HG02884 (cell line): ENCODE data around the gene TUT4.

Experiments used
- ATAC-seq: cut with Tn5 transposase; IDR thresholded peaks from one replicate; pipeline ENCODE4 v1.9.1; 2021; ENCODE audit warnings: mild to moderate bottlenecking, moderate library complexity; ENCODE audit not compliant: unreplicated experiment

Gene TUT4

GRCh38 chr1:52572387-52572786 lies 19.5 kb upstream of the TUT4 start:
- ATAC-seq, result no peak

- ATAC-seq, result no peak
These were observed 18.9 kb upstream of the TUT4 start for GRCh38 chr1:52571783-52572182.

- no peak for ATAC-seq
These were observed 16.7 kb upstream of the TUT4 start for GRCh38 chr1:52569449-52570210.

- ATAC-seq, result no peak
These were observed 15.1 kb upstream of the TUT4 start for GRCh38 chr1:52567943-52568342.

GRCh38 chr1:52562766-52563165 lies 9.9 kb upstream of the TUT4 start:
- ATAC-seq, result no peak

GRCh38 chr1:52559875-52560274 lies 7.0 kb upstream of the TUT4 start:
- no peak for ATAC-seq

GRCh38 chr1:52558941-52559340 lies 6.0 kb upstream of the TUT4 start:
- no peak for ATAC-seq

- ATAC-seq, result no peak
These were observed 3.9 kb upstream of the TUT4 start for GRCh38 chr1:52556641-52557360.

GRCh38 chr1:52554756-52555155 lies 1.9 kb upstream of the TUT4 start:
- no peak for ATAC-seq

- no peak for ATAC-seq
These were observed 1.4 kb upstream of the TUT4 start for GRCh38 chr1:52554267-52554640.

- ATAC-seq, result peak; percentile 45
These were observed 722 bp upstream of the TUT4 start for GRCh38 chr1:52553362-52554266.

GRCh38 chr1:52552236-52552504 lies 722 bp downstream of the TUT4 start:
- ATAC-seq, result peak; percentile 18

GRCh38 chr1:52551507-52552235 lies 1.2 kb downstream of the TUT4 start:
- no peak for ATAC-seq

GRCh38 chr1:52550447-52550846 lies 2.4 kb downstream of the TUT4 start:
- ATAC-seq, result no peak

GRCh38 chr1:52549267-52549666 lies 3.6 kb downstream of the TUT4 start:
- no peak for ATAC-seq

- ATAC-seq, result no peak
These were observed 6.0 kb downstream of the TUT4 start for GRCh38 chr1:52546852-52547251.

GRCh38 chr1:52544665-52545525 lies 8.0 kb downstream of the TUT4 start:
- no peak for ATAC-seq

GRCh38 chr1:52542085-52542688 lies 10.7 kb downstream of the TUT4 start:
- no peak for ATAC-seq

GRCh38 chr1:52534928-52535764 lies 17.7 kb downstream of the TUT4 start:
- no peak for ATAC-seq
